PC-3 (cell line): ENCODE data around the gene AP3S2.

Experiments
- EZH2 ChIP-seq: fragments of 300-600 bp; sonication (generic); IDR thresholded peaks from one replicate; pipeline ENCODE4 v1.6.1; 2017; ENCODE audit warnings: antibody characterized with exemption, mild to moderate bottlenecking, low read length; ENCODE audit not compliant: unreplicated experiment
- TF ChIP-seq, protein P1 (sequence below): fragments of 300-600 bp; sonication (generic); conservative IDR thresholded peaks from 2 replicates; pipeline ENCODE4 v1.5.1; 2017; ENCODE audit warnings: antibody characterized with exemption, low read depth, mild to moderate bottlenecking, low read length

DNA sequence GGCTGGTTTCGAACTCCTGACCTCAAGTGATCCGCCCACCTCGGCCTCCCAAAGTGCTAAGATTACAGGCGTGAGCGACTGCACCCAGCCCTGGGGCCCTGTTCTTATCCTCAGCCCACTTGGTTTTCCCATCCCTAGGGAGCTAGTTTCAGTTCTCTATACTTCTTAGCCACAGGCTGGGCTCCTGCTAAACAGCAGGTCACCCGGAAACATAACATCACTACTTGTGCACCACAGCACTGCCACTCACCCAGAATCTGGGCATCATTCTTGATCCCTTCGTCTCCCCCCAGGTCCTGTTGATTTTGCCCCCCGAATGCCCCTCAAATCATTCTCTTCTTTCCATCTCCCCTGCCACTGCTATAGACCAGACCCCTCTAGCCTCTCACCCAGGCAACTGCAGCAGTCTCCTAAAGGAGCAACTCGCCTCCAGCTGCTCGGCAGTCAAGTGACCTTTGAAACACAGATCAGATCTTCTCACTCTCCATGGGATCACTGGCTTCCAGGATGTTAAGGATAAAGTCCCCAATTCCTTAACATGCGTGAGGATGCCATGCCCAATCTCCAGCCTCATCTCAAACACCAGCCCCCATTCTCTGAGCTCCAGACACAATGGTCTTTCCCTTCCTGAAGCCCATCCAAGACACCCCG is 5.6 kb upstream of the AP3S2 start:
- TF ChIP-seq, protein P1, sequence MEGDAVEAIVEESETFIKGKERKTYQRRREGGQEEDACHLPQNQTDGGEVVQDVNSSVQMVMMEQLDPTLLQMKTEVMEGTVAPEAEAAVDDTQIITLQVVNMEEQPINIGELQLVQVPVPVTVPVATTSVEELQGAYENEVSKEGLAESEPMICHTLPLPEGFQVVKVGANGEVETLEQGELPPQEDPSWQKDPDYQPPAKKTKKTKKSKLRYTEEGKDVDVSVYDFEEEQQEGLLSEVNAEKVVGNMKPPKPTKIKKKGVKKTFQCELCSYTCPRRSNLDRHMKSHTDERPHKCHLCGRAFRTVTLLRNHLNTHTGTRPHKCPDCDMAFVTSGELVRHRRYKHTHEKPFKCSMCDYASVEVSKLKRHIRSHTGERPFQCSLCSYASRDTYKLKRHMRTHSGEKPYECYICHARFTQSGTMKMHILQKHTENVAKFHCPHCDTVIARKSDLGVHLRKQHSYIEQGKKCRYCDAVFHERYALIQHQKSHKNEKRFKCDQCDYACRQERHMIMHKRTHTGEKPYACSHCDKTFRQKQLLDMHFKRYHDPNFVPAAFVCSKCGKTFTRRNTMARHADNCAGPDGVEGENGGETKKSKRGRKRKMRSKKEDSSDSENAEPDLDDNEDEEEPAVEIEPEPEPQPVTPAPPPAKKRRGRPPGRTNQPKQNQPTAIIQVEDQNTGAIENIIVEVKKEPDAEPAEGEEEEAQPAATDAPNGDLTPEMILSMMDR: no peak
- no peak for TF ChIP-seq EZH2
